H54 (cell line): ENCODE data around the gene AGO3.

ENCODE experiments used
- DNase-seq: peaks from one replicate; pipeline ENCODE4 v3.0.0; 2011; ENCODE audit warnings: low spot score, mixed read lengths; ENCODE audit not compliant: insufficient read length
- FAIRE-seq: peaks from 3 replicates; lab custom pipeline; 2011; peaks lifted over from hg19 to GRCh38; lab: Jason Lieb, UNC
- POLR2A ChIP-seq: IDR thresholded peaks from 2 replicates; pipeline ENCODE4 v1.6.1; 2011; ENCODE audit warnings: low read depth, mild to moderate bottlenecking, low read length

Gene AGO3

GRCh38 chr1:36095760-36096405 is 165.0 kb downstream of the AGO3 start:
- FAIRE-seq: no peak

GRCh38 chr1:36096500-36097432 is 165.9 kb downstream of the AGO3 start:
- no peak for TF ChIP-seq POLR2A
- FAIRE-seq (no peak), DNase-seq (no peak)

More at GRCh38 chr1:36095760-36096405, 165.0 kb downstream of the AGO3 start:
- DNase-seq: no peak
- no peak for TF ChIP-seq POLR2A

- DNase-seq (no peak), FAIRE-seq (no peak)
- no peak for TF ChIP-seq POLR2A
Measured at GRCh38 chr1:36097693-36098585, 167.0 kb downstream of the AGO3 start.

GRCh38 chr1:36098650-36099365 is 167.9 kb downstream of the AGO3 start:
- FAIRE-seq (no peak), DNase-seq (no peak)
- TF ChIP-seq POLR2A: no peak

GRCh38 chr1:36099681-36100341 is 168.9 kb downstream of the AGO3 start:
- no peak for TF ChIP-seq POLR2A
- DNase-seq (peak; percentile 78), FAIRE-seq (no peak)

GRCh38 chr1:36100376-36100775 is 169.5 kb downstream of the AGO3 start:
- no peak for TF ChIP-seq POLR2A
- FAIRE-seq: no peak
- no peak for DNase-seq

- no peak for FAIRE-seq
- TF ChIP-seq POLR2A: no peak
- DNase-seq: no peak
Measured at GRCh38 chr1:36101546-36101945, 170.6 kb downstream of the AGO3 start.

- DNase-seq (no peak), FAIRE-seq (no peak)
- no peak for TF ChIP-seq POLR2A
Measured at GRCh38 chr1:36106269-36106668, 175.4 kb downstream of the AGO3 start.

- no peak for TF ChIP-seq POLR2A
- FAIRE-seq (no peak), DNase-seq (no peak)
Measured at GRCh38 chr1:36107394-36107793, 176.5 kb downstream of the AGO3 start.

- DNase-seq (no peak), FAIRE-seq (no peak)
- no peak for TF ChIP-seq POLR2A
Measured at GRCh38 chr1:36108314-36108713, 177.4 kb downstream of the AGO3 start.

GRCh38 chr1:36109041-36109679 is 178.3 kb downstream of the AGO3 start:
- no peak for FAIRE-seq
- peak; percentile 89 for DNase-seq
- TF ChIP-seq POLR2A: no peak

GRCh38 chr1:36111151-36111550 is 180.2 kb downstream of the AGO3 start:
- TF ChIP-seq POLR2A: no peak
- FAIRE-seq (no peak), DNase-seq (no peak)

GRCh38 chr1:36112823-36113222 is 181.9 kb downstream of the AGO3 start:
- FAIRE-seq: no peak
- TF ChIP-seq POLR2A: no peak

More at GRCh38 chr1:36112823-36113222, 181.9 kb downstream of the AGO3 start:
- DNase-seq: no peak
